ENCODE data around the gene SDC1.

DNA sequence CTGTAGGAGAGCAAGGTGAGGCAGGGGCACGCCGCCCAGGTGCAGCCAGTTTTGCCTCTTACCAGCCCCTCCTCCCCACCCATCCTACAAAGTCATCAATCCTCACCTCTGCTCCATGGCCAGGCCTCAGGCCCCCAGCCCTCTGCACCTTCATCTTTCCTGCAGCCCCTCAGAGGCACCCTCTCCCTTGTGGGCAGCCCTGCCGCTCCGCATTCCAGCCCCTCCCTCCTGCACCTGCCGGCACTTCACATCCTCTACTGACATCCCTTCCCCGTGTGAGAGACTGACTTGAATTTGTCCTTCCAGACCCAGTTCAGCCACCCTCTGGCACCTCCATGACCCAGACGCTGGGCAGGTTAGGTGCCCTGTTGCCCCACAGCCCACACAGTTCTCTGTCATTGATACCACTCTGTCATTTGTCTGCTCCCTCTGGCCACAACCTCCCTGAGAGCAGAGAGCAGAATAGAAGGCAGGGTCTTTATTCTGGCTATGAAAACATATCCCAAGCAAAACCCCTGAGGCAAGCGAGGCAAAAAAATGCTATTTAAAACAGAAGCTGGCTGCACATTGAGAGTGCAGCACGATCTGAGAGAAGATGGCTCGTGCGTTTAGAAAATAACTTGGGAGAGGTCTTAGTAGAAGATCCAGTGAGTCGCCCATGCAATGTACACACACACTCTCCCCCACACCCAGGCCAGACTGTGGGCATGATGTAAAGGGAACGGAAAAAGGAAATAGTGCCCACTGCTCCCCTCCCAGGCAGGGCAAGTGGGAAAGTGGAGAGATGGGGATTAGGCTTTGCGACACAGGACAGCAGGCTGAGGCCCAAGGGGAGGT is 25.9 kb downstream of the SDC1 start:
- TF ChIP-seq, protein P1, sequence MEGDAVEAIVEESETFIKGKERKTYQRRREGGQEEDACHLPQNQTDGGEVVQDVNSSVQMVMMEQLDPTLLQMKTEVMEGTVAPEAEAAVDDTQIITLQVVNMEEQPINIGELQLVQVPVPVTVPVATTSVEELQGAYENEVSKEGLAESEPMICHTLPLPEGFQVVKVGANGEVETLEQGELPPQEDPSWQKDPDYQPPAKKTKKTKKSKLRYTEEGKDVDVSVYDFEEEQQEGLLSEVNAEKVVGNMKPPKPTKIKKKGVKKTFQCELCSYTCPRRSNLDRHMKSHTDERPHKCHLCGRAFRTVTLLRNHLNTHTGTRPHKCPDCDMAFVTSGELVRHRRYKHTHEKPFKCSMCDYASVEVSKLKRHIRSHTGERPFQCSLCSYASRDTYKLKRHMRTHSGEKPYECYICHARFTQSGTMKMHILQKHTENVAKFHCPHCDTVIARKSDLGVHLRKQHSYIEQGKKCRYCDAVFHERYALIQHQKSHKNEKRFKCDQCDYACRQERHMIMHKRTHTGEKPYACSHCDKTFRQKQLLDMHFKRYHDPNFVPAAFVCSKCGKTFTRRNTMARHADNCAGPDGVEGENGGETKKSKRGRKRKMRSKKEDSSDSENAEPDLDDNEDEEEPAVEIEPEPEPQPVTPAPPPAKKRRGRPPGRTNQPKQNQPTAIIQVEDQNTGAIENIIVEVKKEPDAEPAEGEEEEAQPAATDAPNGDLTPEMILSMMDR (IDR thresholded peaks at IDR 0.05) = no peak
- TF ChIP-seq POLR2A (IDR thresholded peaks at IDR 0.05) = no peak
